GM20000 (cell line): ENCODE data around the gene CHN2.

Source experiments
- DNase-seq: peaks from one replicate; pipeline ENCODE4 v3.0.0; 2012; ENCODE audit warnings: low spot score
- CTCF ChIP-seq: IDR thresholded peaks from 2 replicates; pipeline ENCODE4 v1.5.1; 2012; ENCODE audit warnings: mild to moderate bottlenecking, control low read depth; ENCODE audit errors: extremely low read depth, missing control alignments

Gene CHN2

GRCh38 chr7:29394321-29394720 is 199.7 kb downstream of the CHN2 start:
- no peak for TF ChIP-seq CTCF
- no peak for DNase-seq

- no peak for TF ChIP-seq CTCF
- no peak for DNase-seq
Measured at GRCh38 chr7:29396563-29396962, 202.0 kb downstream of the CHN2 start.

GRCh38 chr7:29397398-29397797 is 202.8 kb downstream of the CHN2 start:
- no peak for DNase-seq
- no peak for TF ChIP-seq CTCF

GRCh38 chr7:29398011-29398410 is 203.4 kb downstream of the CHN2 start:
- no peak for DNase-seq
- TF ChIP-seq CTCF, result no peak

- DNase-seq, result no peak
Measured at GRCh38 chr7:29400437-29400836, 205.9 kb downstream of the CHN2 start.

GRCh38 chr7:29401769-29402168 is 207.2 kb downstream of the CHN2 start:
- no peak for DNase-seq
- no peak for TF ChIP-seq CTCF

More at GRCh38 chr7:29400437-29400836, 205.9 kb downstream of the CHN2 start:
- no peak for TF ChIP-seq CTCF

- TF ChIP-seq CTCF, result no peak
Measured at GRCh38 chr7:29405891-29406290, 211.3 kb downstream of the CHN2 start.

More at GRCh38 chr7:29405891-29406290, 211.3 kb downstream of the CHN2 start:
- DNase-seq, result no peak
